NCI-H1930 (cell line): ENCODE results near the gene ACTMAP.
A peak's percentile ranks its signal among the peaks of the same experiment; 100 is the strongest.
"Not testable (repeated sequence)": the region's sequence is repeated elsewhere in the genome, so short reads cannot be mapped to it uniquely, and the experiment has no call there.

ENCODE experiments used
- DNase-seq, 2 experiments: peaks; one replicate each; lab custom pipeline; 2025; lab: John Stamatoyannopoulos, UW

Gene ACTMAP

DNA sequence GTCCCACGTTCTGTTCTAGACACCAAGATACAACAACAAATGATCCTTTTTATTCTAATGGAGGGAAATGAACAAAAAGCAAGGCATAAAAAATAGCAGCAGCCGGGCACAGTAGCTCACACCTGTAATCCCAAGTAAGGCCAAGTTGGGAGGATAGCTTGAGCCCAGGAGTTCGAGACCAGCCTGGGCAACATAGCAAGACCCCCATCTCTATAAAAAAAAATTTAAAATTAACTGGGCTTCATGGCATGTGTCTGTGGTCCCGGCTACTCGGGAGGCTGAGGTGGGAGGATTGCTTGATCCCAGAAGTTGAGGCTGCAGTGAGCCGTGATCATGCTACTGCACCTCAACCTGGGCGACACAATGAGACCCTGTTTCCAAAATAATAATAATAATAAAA lies 26.1 kb upstream of the ACTMAP start:
- no peak for DNase-seq

DNA sequence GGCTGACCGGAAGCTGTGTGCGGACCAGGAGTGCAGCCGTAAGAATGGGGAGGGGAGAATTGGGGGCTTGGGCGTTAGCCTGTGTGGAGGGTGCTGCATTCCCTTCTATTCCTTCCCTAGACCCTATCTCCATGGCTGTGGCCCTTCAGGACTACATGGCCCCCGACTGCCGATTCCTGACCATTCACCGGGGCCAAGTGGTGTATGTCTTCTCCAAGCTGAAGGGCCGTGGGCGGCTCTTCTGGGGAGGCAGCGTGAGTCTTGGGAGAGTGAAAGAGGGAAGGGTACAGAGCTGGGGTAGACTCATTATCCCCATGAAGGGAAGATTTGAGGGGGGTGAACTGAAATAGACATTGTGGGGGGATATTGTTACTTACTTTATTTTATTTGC lies 25.4 kb upstream of the ACTMAP start:
- no peak for DNase-seq

DNA sequence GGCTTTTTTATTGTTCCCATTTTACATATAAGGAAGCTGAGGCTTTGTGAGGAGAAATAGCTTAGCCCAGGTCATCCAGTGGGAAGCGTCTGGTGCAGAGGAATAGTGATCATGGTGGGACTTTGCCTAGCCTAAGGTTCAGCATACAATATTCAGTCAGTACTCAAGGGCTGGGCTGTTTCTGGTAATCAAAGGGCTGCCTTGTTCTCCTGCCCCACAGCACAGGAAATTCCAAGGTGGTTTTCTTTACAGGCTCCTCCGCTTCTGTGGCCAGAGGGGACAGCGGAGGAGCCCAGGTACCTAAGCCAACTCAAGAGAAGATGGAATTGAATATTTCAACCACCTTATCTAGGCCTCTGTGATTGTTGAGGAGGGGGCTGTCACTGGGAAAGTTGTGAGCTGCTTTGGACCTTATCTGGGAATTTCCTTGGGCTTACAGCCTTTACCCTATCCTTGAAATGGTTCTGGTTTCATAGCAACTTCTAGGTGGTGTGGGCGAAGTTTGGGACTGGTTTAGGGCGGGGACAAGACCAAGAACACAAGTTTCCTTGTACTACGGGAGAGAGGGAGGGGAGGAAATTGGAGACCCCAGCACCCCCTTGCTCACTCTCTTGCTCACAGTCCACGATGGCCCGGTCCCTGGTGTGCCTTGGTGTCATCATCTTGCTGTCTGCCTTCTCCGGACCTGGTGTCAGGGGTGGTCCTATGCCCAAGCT lies 24.8 kb upstream of the ACTMAP start, which contains the start of gene MIA:
MIA (plus strand) TSS at position 606 of the 716 bp plus-strand sequence; CDS start at position 628, 22 bp downstream.
- no peak for DNase-seq

DNA sequence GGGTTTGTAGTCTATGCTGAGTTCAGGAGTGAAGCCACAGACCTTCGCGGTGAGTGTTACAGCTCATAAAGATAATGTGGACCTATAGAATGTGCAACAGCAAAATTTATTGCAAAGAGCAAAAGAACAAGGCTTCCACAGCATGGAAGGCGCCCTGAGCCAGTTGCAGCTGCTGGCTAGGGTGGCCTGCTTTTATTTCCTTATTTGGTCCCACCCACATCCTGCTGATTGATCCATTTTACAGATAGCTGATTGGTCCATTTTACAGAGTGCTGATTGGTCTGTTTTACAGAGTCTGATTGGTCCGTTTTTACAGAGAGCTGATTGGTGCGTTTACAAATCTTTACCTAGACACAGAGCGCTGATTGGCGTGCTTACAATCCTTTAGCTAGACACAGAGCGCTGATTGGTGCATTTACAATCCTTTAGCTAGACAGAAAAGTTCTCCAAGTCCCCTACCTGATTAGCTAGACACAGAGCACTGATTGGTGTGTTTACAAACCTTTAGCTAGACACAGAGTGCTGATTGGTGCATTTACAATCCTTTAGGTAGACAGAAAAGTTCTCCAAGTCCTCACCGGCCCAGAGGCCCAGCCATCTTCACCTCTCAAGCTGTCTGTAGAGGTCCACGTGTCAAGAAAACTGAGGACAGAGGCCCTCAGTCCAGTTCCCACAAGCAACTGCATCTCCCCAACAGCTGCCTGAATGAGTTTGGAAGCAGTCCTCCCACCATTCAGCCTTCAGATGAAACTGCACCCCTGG lies 21.0 kb upstream of the ACTMAP start:
- not testable (repeated sequence) for DNase-seq

DNA sequence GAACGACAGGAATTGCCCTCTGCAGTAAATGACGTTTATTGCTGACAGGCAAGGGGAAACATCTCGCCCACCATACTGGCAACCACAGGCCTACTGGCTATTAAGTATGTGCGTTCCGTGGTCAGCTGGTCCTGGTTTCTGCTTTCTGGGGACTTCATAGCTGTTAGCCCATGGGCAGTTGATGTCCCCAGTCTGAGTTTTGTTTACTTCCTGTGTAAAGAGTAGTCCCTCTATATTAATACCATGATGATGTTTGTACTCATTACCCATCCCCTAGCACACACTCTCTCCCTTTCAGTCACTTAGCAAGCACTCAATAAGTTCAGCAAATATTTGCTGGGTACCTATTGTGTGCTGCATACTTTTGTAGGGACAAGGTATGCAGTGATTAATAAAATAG lies 18.6 kb upstream of the ACTMAP start:
- no peak for DNase-seq

DNA sequence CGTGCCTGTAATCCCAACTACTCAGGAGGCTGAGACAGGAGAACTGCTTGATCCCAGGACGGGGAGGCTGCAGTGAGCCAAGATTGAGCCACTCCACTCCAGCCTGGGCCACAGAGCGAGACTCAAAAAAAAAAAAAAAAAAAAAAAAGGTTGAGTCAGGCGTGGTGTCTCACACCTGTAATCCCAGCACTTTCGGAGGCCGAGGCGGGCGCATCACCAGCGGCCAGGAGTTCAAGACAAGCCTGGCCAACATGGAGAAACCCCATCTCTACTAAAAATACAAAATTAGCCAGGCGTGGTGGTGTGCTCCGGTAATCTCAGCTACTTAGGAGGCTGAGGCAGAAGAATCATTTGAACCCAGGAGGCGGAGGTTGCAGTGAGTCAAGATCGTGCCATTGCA lies 16.1 kb upstream of the ACTMAP start:
- not testable (repeated sequence) for DNase-seq

DNA sequence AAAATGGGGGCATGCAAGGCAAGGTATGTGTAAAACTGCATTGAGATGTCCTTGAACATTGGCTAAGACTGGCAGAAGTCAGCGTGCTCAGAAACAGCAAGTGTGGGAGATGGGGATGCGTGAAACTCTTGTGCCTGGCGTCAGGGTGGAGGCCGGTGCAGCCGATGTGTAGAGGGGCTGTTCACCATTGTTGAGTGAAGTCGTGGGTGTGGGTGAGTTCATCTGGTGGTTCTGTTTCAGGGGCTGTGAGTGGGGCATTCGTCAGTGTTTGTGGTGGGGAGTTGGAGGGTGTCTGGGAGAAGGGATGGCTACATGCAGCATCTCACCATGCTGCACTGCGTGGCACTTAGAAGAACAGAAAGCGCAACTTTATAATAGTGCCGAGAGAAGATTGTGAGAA lies 13.7 kb upstream of the ACTMAP start:
- DNase-seq: no peak

DNA sequence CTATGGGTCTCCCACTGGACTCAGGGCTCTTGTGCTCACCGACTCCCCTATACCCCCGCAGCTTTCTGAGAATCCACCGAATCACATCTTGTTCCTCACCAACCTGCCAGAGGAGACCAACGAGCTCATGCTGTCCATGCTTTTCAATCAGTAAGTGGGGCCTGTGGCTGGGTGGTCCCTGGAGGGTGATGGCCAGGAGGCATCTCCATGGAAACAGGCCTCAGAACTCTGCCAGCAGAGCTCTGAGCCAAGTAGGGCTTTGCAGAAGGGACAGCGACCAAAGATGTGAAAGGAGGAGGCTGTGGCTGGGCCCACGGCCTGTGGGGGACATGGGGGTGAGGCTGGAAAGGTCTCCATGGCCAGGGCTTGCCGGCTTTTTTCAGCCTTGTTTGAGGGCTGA lies 13.2 kb upstream of the ACTMAP start:
- no peak for DNase-seq

DNA sequence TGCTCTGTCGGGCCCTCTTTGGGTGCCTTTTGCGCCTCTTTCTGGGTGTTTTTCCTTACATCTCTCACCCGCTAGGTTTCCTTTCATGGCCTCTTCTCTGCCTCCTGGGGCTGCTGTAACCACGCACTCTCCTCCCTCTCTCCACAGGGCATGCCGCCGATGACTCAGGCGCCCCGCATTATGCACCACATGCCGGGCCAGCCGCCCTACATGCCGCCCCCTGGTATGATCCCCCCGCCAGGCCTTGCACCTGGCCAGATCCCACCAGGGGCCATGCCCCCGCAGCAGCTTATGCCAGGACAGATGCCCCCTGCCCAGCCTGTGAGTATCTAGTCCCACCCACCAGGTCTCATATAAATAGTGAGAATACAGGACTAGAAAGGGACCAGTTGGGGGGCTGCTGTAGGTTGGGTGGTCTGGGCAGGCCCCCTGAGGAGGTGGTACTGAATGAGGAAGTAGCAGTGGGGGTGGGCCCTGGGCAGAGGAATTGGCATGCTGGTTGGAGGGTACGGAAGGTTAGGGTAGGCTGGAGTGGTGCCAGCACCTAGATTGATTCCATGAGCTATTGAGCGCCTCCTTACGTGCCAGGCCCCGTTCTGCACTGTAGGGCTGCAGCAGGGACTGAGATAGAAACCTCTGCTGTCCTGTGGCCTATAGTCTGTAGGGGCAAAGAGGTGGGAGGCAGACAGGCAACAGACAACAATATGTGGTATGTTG lies 12.6 kb upstream of the ACTMAP start:
- no peak for DNase-seq

DNA sequence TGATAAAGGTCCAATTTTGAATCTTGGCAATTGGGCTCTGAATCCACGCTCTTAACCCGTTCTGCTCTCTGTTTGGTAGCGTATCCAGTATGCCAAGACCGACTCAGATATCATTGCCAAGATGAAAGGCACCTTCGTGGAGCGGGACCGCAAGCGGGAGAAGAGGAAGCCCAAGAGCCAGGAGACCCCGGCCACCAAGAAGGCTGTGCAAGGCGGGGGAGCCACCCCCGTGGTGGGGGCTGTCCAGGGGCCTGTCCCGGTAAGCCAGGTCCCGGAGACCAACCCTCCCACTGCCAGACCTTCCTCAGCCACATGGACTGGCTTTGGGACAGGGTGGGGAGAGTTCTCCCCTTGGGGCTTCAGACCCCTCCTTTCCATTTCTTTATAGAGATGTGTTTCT lies 9.1 kb upstream of the ACTMAP start:
- DNase-seq: no peak

DNA sequence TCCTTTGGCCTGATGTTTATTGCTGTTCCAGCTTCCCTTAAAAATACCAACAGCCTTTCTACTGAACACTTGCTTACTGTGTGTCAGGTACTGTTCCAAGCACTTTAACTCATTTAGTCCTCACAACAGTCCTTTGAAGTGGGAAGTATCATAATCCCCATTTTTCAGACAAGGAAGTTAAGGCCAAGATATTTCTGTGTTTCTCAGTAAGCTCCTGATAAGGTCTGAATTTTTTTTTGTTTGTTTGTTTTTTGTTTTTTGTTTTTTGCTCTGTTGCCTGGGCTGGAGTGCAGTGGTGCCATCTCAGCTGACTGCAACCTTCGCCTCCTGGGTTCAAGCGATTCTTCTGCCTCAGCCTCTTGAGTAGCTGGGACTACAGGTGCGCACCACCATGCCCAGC lies 8.2 kb upstream of the ACTMAP start:
- no peak for DNase-seq

DNA sequence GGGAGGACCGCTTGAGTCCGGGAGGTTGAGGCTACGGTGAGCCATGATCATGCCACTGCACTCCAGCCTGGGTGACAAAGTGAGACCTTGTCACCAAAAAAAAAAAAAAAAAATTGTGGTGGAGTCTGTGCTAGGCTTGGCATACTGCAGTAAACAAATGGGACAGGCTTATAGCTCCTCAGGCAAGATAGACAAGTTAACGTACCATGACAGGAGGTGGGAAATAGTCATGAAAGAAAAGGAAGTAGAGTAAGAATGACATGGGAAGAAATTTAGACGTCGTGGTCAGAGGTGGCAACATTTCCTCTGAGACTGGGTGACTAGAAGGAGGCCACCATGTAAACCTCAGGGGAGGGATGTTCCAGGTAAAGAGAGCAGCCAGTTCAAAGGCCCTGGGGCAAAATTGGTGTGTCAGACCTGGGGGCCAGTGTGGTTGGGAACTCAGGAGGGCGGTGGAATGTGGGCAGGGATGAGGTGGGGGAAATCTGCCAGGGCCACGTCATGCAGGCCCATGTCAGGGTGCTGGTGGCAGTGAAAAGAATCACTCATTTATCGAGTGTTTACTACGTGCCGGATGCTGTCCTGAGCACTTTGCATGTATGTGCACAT lies 6.3 kb upstream of the ACTMAP start:
- no peak for DNase-seq

DNA sequence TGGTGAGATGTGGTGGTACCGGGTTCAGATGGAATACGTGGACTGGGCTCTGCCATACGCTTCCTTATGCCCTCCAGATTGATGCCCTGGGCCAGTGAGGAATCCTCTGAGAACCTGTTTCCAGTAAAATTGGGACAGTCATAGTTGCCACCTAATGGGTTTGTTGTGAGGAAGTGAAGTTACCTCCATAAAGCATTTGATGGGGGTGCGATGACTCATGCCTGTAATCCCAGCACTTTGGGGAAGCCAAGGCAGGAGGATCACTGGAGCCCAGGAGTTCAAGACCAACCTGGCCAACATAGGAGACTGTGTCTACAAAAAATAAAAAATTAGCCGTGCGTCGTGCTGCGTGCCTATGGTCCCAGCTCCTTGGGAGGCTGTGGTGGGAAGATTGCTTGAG lies 5.5 kb upstream of the ACTMAP start:
- no peak for DNase-seq

DNA sequence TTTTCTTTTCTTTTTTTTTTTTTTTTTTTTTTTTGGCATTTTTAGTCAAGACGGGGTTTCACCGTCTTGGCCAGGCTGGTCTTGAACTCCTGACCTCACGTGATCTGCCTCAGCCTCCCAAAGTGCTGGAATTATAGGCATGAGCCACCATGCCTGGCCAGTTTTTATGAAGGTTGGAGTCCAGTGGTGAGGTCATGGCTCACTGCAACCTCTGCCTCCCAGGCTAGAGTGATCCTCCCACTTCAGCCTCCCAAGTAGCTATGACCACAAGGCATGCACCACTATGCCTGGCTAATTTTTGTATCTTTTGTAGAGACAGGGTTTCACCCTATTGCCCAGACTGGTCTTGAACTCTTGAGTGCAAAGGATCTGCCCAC lies 5.0 kb upstream of the ACTMAP start:
- no peak for DNase-seq

DNA sequence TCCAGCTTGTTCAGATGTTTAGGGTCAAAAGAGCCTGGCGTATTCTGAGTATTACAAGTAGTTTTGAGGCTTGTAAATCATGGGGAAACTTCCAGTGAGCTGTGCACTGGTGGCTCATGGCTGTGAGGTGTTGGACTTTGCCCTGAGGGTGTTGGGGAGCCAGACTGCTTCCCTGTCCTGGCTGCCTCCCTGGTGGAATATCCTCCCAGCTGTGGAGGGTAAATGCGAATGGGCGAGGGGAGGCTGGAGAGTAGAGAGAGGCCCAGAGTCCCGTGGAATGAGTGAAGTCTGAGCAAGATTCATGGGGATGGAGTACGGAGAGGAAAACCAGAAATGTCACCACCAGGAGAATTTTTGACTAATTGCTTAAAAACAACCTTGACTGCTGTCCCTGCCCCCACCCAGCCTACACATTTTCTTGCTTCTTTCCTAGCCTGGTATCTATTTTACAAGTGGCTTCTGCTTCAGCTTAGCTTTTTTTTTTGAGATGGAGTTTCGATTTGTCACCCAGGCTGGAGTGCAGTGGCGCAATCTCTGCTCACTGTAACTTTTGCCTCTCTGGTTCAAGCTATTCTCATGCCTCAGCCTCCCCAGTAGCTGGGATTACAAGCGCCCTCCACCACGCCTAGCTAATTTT lies 4.5 kb upstream of the ACTMAP start:
- DNase-seq: no peak

DNA sequence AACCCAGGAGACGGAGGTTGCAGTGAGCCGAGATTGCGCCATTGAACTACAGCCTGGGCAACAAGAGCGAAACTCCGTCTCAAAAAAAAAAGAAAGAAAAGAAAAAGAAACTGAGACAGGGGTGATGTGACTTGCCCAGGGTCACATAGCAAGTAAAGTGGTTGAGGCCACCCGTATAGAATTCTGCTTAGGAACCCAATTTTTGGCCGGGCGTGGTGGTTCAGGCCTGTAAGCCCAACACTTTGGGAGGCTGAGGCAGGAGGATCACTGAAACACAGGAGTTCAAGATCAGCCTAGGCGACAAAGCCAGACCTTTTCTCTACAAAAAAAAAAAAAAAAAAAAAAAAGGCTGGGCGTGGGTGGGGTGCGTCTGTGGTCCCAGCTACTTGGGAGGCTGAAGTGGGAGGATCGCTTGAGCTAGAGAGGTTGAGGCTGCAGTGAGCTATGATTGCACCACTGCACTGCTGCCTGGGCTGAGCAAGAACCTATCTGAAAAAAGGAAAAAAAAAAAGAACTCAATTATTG lies 2.0 kb upstream of the ACTMAP start:
- no peak for DNase-seq

DNA sequence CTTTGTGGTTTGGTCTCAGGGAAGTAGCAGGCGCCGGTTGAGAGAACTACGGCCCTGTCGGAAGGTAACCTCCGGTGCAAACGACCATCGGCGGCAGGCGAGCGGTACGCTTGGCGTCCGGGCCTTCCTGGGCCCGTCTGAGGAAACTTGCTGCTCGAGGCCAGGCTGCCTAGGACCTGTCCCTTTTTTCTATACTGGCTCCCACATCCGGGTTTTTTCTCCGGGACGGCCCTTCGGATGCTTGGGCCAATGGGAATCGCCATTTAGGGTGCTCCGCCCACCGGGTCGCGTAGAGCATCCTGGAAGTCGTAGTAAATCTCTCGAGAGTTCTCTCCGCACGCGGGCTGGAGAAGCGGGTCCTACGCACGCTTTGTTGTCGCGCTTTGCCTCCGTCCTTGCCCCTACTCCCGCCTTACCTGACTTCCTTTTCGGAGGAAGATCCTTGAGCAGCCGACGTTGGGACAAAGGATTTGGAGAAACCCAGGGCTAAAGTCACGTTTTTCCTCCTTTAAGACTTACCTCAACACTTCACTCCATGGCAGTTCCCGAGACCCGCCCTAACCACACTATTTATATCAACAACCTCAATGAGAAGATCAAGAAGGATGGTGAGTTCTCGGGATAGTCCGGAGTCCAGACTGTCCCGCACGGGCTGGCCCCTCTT lies 729 bp upstream of the ACTMAP start, which contains the start of gene SNRPA:
SNRPA (plus strand) TSS at position 330 of the 664 bp plus-strand sequence; CDS start at position 536, 206 bp downstream.
- DNase-seq: peak; percentile 97 to 99

DNA sequence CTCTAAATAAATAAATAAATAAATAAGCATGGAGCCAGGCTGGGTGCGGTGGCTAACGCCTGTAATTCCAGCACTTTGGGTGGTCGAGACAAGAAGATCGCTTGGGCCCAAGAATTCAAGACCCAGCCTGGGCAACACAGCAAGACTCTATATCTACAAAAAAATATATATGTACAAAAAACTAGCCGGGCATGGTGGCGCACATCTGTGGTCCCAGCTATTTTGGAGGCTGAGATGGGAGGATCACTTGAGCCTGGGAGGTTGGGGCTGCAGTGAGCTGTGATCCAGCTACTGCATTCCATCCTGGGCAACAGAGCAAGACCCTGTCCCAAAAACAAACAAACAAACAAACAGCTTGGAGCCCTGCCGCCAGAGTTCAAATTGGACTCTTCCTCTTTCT lies 2.7 kb downstream of the ACTMAP start:
- DNase-seq: no peak

DNA sequence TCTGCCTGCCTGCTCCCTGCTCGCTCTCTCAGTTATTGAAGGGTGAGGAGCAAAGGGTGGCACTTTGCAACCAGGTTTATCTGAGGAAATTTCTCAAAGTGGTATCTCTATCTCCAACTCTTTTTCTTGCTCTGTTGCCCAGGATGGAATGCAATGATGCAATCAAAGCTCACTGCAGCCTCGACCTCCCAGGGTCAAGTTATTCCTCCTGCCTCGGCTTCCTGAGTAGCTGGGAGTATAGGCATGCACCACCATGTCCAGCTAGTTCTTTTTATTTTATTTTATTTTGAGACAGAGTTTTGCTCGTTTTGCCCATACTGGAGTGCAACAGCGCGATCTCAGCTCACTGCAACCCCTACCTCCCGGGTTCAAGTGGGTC lies 4.9 kb downstream of the ACTMAP start:
- no peak for DNase-seq

DNA sequence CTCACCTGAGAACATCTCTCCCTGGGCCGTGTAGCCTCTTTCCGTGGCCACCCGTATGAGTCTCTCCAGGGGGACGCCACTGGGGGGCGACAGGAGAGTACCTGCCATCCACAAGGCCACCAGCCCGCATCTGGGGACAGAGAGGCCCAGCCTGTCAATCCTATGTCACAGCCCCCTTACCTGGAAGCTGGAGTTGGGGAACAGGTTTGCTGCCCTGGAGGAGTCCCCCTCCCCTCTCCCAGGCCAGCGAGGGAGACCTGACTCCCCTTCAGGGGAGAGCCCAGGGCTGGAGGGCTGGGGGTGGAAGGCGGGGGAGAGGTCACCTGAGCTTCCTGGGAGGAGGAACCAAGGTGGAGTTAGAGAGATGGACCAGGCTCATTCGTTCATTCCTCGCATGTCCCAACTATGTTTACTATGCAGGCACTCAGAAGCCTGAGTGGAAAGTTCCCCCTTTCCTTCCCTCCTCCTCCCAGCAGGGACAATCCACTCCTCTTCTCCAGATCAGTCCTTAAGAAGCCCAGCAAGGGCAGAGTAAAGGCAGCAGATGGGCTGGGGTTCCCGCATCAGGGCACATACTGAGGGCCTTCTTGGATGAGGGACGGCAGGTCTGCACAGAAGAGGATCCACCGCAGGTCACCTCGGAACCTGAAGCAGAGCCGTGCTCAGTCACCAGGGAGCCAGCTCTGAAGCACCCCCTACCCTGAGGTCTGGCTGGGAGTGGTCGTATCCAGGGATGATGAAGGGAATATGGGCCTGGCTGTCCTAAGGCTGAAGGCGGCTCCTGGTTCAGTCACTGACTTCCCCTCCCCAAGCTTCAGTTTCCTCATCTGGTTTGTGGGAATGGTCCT lies 5.5 kb downstream of the ACTMAP start:
- DNase-seq: no peak
